C4-2B (cell line): ENCODE measurements around the gene ESRRA.

Experiments
- H3K27ac ChIP-seq: fragments of 450-650 bp; 2 replicates; pipeline ENCODE4 v1.5.1; 2017
- ZFX ChIP-seq: fragments of 450-650 bp; IDR thresholded peaks from 2 replicates; pipeline ENCODE4 v1.6.1; 2017
- TF ChIP-seq, protein P1 (sequence below): fragments of 450-650 bp; conservative IDR thresholded peaks from 2 replicates; pipeline ENCODE4 v1.5.1; 2017; ENCODE audit warnings: mild to moderate bottlenecking

ESRRA gene

DNA sequence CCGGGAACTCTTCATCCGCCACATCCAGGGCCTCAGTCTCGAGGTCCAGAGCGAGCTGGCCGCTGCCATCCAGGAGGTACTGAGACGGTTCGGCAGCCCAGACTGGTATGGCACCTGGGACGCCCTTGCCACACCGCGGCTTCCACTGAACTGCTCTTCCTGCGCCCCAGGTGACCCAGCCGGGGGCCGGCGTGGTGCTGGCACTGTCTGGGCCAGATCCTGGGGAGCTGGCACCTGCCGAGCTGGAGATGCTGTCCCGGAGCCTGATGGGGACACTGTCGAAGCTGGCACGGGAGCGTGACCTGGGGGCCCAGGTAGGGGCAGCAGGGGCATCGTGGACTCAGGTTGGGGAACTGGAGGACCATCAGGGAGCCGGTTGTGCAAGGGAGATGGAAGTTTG lies 36.1 kb downstream of the ESRRA start:
- TF ChIP-seq ZFX: no peak
- TF ChIP-seq, protein P1, sequence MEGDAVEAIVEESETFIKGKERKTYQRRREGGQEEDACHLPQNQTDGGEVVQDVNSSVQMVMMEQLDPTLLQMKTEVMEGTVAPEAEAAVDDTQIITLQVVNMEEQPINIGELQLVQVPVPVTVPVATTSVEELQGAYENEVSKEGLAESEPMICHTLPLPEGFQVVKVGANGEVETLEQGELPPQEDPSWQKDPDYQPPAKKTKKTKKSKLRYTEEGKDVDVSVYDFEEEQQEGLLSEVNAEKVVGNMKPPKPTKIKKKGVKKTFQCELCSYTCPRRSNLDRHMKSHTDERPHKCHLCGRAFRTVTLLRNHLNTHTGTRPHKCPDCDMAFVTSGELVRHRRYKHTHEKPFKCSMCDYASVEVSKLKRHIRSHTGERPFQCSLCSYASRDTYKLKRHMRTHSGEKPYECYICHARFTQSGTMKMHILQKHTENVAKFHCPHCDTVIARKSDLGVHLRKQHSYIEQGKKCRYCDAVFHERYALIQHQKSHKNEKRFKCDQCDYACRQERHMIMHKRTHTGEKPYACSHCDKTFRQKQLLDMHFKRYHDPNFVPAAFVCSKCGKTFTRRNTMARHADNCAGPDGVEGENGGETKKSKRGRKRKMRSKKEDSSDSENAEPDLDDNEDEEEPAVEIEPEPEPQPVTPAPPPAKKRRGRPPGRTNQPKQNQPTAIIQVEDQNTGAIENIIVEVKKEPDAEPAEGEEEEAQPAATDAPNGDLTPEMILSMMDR: no peak
- H3K27ac ChIP-seq: no peak overlapping the region; the same call in 1 of the 2 replicates

- TF ChIP-seq ZFX: peak; percentile 79; the same call in 1 of the 2 replicates
- TF ChIP-seq, protein P1: peak; percentile 78
- H3K27ac ChIP-seq: peak overlapping the region; percentile 66
Measured at GRCh38 chr11:64341851-64342791, 36.8 kb downstream of the ESRRA start.

DNA sequence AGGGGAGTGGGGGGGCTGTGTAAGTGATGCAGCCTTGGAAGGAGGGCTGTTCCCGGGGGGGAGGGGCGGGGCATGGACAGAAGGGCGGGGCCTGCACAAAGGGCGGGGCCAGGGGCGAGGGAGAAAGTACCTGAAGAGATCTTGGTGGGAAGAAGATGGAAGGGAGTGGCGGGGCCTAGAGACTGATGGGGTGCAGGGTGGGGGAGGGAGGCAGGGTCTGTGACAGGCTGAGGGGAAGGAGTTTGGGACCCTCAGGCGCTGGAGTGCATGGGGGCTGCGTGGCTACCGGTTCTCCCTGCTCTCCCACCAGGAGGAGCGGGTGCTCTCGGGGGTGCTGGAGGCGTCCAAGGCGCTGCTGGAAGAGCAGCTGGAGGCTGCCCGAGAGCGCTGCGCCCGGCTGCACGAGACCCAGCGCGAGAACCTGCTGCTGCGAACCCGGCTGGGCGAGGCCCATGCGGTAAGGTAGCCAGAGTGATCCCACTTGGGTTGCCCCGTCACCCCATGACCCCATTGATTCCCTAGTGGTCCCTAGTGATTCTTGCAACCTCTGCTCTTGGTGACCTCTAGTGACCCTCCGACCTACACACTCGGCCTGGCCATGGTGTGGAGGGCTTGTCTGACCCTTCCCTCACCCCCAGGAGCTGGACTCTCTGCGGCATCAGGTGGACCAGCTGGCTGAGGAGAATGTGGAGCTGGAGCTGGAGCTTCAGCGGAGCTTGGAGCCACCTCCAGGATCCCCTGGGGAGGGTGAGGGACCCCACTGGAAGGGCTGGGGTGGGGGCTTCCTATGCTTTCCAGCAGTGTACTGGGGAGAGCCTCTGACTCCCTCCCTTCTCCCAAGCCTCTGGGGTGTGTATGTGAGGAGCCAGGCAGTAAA lies 37.8 kb downstream of the ESRRA start:
- no peak for TF ChIP-seq ZFX
- TF ChIP-seq, protein P1: no peak
- peak overlapping the region; percentile 66; the same call in 1 of the 2 replicates for H3K27ac ChIP-seq

DNA sequence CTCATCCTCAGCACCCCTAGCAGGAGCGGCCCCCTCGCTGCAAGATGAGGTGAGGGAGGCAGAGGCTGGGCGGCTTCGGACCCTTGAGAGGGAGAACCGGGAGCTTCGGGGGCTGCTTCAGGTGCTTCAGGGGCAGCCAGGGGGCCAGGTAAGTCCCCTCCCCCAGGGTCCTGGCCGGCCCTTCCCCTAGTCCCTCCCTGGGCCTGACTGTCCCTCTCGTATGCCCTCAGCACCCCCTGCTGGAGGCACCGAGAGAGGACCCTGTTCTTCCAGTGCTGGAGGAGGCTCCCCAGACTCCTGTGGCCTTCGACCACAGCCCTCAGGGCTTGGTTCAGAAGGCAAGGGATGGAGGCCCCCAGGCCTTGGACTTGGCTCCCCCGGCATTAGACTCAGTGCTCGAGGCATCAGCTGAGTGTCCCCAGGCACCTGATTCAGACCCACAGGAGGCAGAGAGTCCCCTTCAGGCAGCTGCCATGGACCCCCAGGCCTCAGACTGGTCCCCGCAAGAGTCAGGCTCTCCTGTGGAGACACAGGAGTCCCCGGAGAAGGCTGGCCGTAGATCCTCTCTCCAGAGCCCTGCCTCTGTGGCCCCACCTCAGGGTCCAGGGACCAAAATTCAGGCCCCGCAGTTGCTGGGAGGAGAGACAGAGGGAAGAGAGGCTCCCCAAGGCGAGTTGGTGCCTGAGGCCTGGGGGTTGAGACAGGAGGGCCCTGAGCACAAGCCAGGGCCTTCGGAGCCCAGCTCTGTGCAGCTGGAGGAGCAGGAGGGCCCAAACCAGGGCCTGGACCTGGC lies 38.6 kb downstream of the ESRRA start:
- H3K27ac ChIP-seq: no peak overlapping the region

DNA sequence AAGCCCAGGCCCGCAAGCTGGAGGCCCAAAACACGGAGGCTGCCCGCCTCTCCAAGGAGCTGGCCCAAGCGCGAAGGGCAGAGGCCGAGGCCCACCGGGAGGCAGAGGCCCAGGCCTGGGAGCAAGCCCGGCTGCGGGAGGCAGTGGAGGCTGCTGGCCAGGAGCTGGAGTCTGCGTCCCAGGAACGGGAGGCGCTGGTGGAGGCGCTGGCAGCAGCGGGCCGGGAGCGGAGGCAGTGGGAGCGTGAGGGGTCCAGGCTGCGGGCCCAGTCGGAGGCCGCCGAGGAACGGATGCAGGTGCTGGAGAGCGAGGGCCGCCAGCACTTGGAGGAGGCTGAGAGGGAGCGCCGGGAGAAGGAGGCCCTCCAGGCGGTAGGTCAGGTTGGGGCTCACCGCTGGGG lies 39.5 kb downstream of the ESRRA start:
- H3K27ac ChIP-seq: no peak overlapping the region
- TF ChIP-seq ZFX: no peak
- TF ChIP-seq, protein P1: no peak

More for the DNA sequence above, 38.6 kb downstream of the ESRRA start:
- TF ChIP-seq ZFX: no peak
- TF ChIP-seq, protein P1: no peak; the same call in 1 of the 2 replicates

DNA sequence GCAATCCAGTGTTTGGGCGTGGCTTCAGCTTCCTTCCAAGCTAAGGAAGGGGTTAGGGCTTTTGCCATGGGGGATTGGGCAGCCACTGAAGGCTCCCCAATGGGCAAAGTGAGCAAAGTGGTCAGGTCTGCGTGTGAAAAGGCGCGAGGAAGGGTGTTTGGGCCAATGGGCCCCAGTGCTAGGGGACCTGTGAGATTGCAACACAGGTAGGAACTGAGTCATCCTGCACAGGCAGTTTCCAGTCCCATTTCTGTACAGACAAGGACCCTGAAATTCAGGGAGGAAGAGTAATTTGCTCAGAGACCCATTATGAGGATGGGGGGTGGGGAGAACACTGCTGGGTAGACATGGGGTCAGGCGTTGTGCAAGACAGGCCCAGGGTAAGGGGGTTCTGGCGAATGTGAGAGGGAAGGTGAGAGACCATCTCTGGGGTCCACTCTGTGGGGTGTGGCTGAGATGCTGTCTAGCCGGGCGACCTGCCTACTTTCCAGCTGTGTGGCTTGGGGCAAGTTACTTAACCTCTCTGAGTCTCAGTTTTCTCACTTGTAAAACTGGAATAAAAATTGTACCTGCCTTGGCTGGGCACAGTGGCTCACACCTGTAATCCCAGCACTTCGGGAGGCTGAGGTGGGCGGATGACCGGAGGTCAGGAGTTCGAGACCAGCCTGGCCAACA lies 42.0 kb downstream of the ESRRA start:
- TF ChIP-seq, protein P1: no peak
- TF ChIP-seq ZFX: no peak

More for the DNA sequence above, 42.0 kb downstream of the ESRRA start:
- H3K27ac ChIP-seq: no peak overlapping the region
